Osteoblast (primary cell): ENCODE data around the gene PTGDR. TPM values are rescaled to one million over a fixed set of nuclear protein-coding genes. Genes with fewer than 3 reads are reported as not detected.

Experiments used
- DNase-seq: peaks from one replicate; pipeline ENCODE4 v3.0.0; 2011; ENCODE audit warnings: low spot score, mixed read lengths; ENCODE audit not compliant: insufficient read length; ENCODE audit errors: missing footprints
- H2AFZ ChIP-seq: 2 replicates; pipeline ENCODE4 v1.6.0; 2011; ENCODE audit warnings: mild to moderate bottlenecking, low read length
- H3K27ac ChIP-seq: 2 replicates; pipeline ENCODE4 v1.5.1; 2011; ENCODE audit warnings: mild to moderate bottlenecking, low read depth, low read length, moderate library complexity
- H3K27me3 ChIP-seq: 2 replicates; pipeline ENCODE4 v1.6.0; 2012; ENCODE audit warnings: mild to moderate bottlenecking, control low read depth, inconsistent platforms, low read length, moderate library complexity; ENCODE audit not compliant: insufficient read depth
- H3K36me3 ChIP-seq: 2 replicates; pipeline ENCODE4 v1.5.1; 2011; ENCODE audit warnings: mild to moderate bottlenecking, low read length, control low read depth, moderate library complexity; ENCODE audit not compliant: insufficient read depth
- H3K4me1 ChIP-seq: 2 replicates; pipeline ENCODE4 v1.5.1; 2011; ENCODE audit warnings: mild to moderate bottlenecking, low read length, control low read depth, moderate library complexity; ENCODE audit not compliant: insufficient read depth
- H3K4me2 ChIP-seq: 2 replicates; pipeline ENCODE4 v1.6.0; 2011; ENCODE audit warnings: mild to moderate bottlenecking, low read length; ENCODE audit not compliant: insufficient read depth
- H3K4me3 ChIP-seq: fragments of 200-600 bp; sonication (generic); 3 replicates; pipeline ENCODE4 v1.5.1; 2012; ENCODE audit warnings: mild to moderate bottlenecking, low read length, inconsistent platforms; ENCODE audit not compliant: insufficient read depth
- H3K79me2 ChIP-seq: 2 replicates; pipeline ENCODE4 v1.6.0; 2012; ENCODE audit warnings: mild to moderate bottlenecking, low read length, control low read depth, inconsistent platforms; ENCODE audit not compliant: insufficient read depth
- H3K9me3 ChIP-seq: 2 replicates; pipeline ENCODE4 v1.5.1; 2011; ENCODE audit warnings: low read depth, low read length, control low read depth
- H4K20me1 ChIP-seq: 2 replicates; pipeline ENCODE4 v1.6.0; 2012; ENCODE audit warnings: mild to moderate bottlenecking, low read length, control low read depth; ENCODE audit not compliant: insufficient read depth
- CTCF ChIP-seq: IDR thresholded peaks from 2 replicates; pipeline ENCODE4 v1.5.1; 2011; ENCODE audit warnings: mild to moderate bottlenecking, low read depth, low read length, moderate library complexity; ENCODE audit errors: extremely low read depth
- total RNA-seq: library from RNA; depleted of rRNA; stranded (reverse); fragments of >200 nt; gene quantifications from 2 replicates; pipeline ENCODE4 v1.2.3, GENCODE V29; 2012

The PTGDR gene
- total RNA-seq, 1 donor: 1.4 TPM

GRCh38 chr14:52307376-52307775 is 39.9 kb downstream of the PTGDR start:
- DNase-seq: no peak
- Histone ChIP-seq H3K9me3 (no peaks in the 10 kb centered on the region), H4K20me1 (no peaks in the 10 kb centered on the region), H3K4me1 (peaks cover 6% of the 10 kb centered on the region), H3K79me2 (no peaks in the 10 kb centered on the region), H3K27ac (no peak overlapping the region), H3K4me2 (no peak overlapping the region), H2AFZ (no peak overlapping the region), H3K27me3 (no peaks in the 10 kb centered on the region), H3K4me3 (no peak overlapping the region), H3K36me3 (no peaks in the 10 kb centered on the region)
- TF ChIP-seq CTCF: no peak

- Histone ChIP-seq H3K4me2 (no peak overlapping the region), H3K27ac (no peak overlapping the region), H3K36me3 (no peaks in the 10 kb centered on the region), H3K4me3 (no peak overlapping the region), H3K4me1 (peaks cover 11% of the 10 kb centered on the region), H3K9me3 (no peaks in the 10 kb centered on the region), H4K20me1 (no peaks in the 10 kb centered on the region), H3K79me2 (no peaks in the 10 kb centered on the region), H2AFZ (no peak overlapping the region), H3K27me3 (no peaks in the 10 kb centered on the region)
- TF ChIP-seq CTCF: no peak
- DNase-seq: no peak
Observed at GRCh38 chr14:52307905-52308304, 40.4 kb downstream of the PTGDR start.

GRCh38 chr14:52310541-52310940 is 43.0 kb downstream of the PTGDR start:
- H3K4me2 ChIP-seq: no peak overlapping the region
- DNase-seq: no peak
- peaks cover 18% of the 10 kb centered on the region for H3K4me1 ChIP-seq
- H3K9me3 ChIP-seq: no peaks in the 10 kb centered on the region
- no peak overlapping the region for H3K27ac ChIP-seq
- no peak overlapping the region for H2AFZ ChIP-seq
- H3K27me3 ChIP-seq: no peaks in the 10 kb centered on the region
- H3K36me3 ChIP-seq: no peaks in the 10 kb centered on the region
- no peak overlapping the region for H3K4me3 ChIP-seq
- H4K20me1 ChIP-seq: no peaks in the 10 kb centered on the region
- peaks cover 13% of the 10 kb centered on the region for H3K79me2 ChIP-seq
- TF ChIP-seq CTCF: no peak

GRCh38 chr14:52312931-52313355 is 45.4 kb downstream of the PTGDR start:
- H3K4me2 ChIP-seq: peak overlapping the region; percentile 86

More at GRCh38 chr14:52312931-52313355, 45.4 kb downstream of the PTGDR start:
- Histone ChIP-seq H2AFZ (peak overlapping the region; percentile 91), H3K27me3 (no peaks in the 10 kb centered on the region), H3K4me1 (peaks cover 34% of the 10 kb centered on the region), H3K9me3 (no peaks in the 10 kb centered on the region), H4K20me1 (peaks cover 4% of the 10 kb centered on the region), H3K36me3 (no peaks in the 10 kb centered on the region), H3K27ac (peak overlapping the region; percentile 75), H3K79me2 (peaks cover 30% of the 10 kb centered on the region), H3K4me3 (peak overlapping the region; percentile 81)
- TF ChIP-seq CTCF: no peak
- peak; percentile 66 for DNase-seq
